Tibial nerve (tissue), 3 donors: ENCODE measurements around the gene OR2V2.
A peak's percentile ranks its signal among the peaks of the same experiment; 100 is the strongest.

ENCODE experiments used
- CTCF ChIP-seq, 5 experiments: fragments of 200-600 bp in 3 of 5; fragments of 450-650 bp in 2 of 5; sonication (generic) in 3 of 5; IDR thresholded peaks; one replicate each; pipeline ENCODE4 v1.5.1; 2016 to 2019; ENCODE audit warnings: antibody characterized with exemption in 5 of 5, mild to moderate bottlenecking in 3 of 5, moderate library complexity in 2 of 5
- POLR2A ChIP-seq, 2 donors: fragments of 450-650 bp; IDR thresholded peaks; one replicate each; pipeline ENCODE4 v1.6.1; 2017; ENCODE audit warnings: antibody characterized with exemption in 2 of 2, mild to moderate bottlenecking in 2 of 2, moderate library complexity in 2 of 2

DNA sequence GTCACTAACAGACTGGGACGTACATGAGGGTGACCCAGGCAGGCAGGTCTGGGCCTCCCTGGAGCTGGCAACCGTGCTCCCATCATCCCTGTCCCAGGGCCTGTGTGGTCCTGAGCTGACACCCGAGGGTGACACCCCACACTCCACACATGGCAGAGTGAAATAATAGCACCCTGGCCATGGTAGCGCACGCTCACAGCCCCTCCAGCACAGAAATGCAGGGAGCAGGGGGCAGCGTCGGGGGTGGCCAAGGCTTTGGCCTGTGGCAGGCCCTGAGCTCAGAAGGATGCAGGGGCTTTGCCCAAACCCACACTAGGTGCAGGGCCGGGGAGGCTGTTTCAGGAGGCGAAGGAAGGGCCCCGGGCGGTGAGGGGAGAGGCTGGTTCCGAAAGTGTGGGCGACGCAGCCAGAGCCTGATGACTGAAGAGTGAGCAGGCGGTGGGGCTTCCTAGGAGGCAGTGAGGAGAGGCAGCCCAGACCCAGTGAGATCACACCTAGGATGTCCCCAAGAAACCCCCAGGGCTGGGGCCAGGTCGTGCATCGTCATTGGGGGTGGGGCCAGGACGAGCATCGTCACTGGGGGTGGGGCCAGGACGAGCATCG is 12.9 kb downstream of the OR2V2 start:
- TF ChIP-seq CTCF (IDR thresholded peaks at IDR 0.05) (no peak), POLR2A (IDR thresholded peaks at IDR 0.05) (peak in 1 of 2 donors; percentile 20)
